Upper lobe of left lung (tissue), 6 donors: ENCODE data around the gene ARPC5. TPM values are rescaled to one million over a fixed set of nuclear protein-coding genes. Genes with fewer than 3 reads are reported as not detected.

Source experiments
- ATAC-seq, 2 donors: fragments of 200-7000 bp; cut with Tn5 transposase; one replicate each; pipeline ENCODE4 v1.9.1; 2022; ENCODE audit warnings: mild to moderate bottlenecking in 2 of 2, moderate library complexity in 2 of 2; ENCODE audit not compliant: low FRiP score in 2 of 2
- DNase-seq, 2 donors: peaks; one replicate each; pipeline ENCODE4 v3.0.0-alpha.2; 2019 to 2020
- H3K27ac ChIP-seq, 4 donors: fragments of 200-600 bp; sonication (generic); one replicate each; pipeline ENCODE4 v1.5.1; 2016 to 2019
- H3K27me3 ChIP-seq, 4 donors: fragments of 200-600 bp; sonication (generic); one replicate each; pipeline ENCODE4 v1.5.1; 2017 to 2019
- H3K36me3 ChIP-seq, 4 donors: fragments of 200-600 bp; sonication (generic); one replicate each; pipeline ENCODE4 v1.5.1; 2016 to 2019
- H3K4me1 ChIP-seq, 4 donors: fragments of 200-600 bp; sonication (generic); one replicate each; pipeline ENCODE4 v1.5.1; 2018 to 2019
- H3K4me3 ChIP-seq, 4 donors: fragments of 200-600 bp; sonication (generic); one replicate each; pipeline ENCODE4 v1.5.1; 2017 to 2019; ENCODE audit warnings: mild to moderate bottlenecking in 2 of 4, moderate library complexity in 1 of 4
- H3K9me3 ChIP-seq, 4 donors: fragments of 200-600 bp; sonication (generic); one replicate each; pipeline ENCODE4 v1.5.1; 2018 to 2019
- CTCF ChIP-seq, 6 experiments: fragments of 450-650 bp in 4 of 6; fragments of 200-600 bp in 2 of 6; sonication (generic) in 2 of 6; IDR thresholded peaks; one replicate each; pipeline ENCODE4 v1.5.1; 2016 to 2019; ENCODE audit warnings: antibody characterized with exemption in 6 of 6
- EP300 ChIP-seq, 4 donors: sonication (generic); formaldehyde crosslinking; IDR thresholded peaks; one replicate each; pipeline ENCODE4 v1.5.1; 2017; ENCODE audit warnings: antibody characterized with exemption in 4 of 4, control low read depth in 2 of 4
- POLR2A ChIP-seq, 4 donors: fragments of 450-650 bp; IDR thresholded peaks; one replicate each; pipeline ENCODE4 v1.5.1; 2016 to 2017; ENCODE audit warnings: antibody characterized with exemption in 4 of 4, mild to moderate bottlenecking in 2 of 4
- POLR2AphosphoS5 ChIP-seq, 2 donors: sonication (generic); formaldehyde crosslinking; IDR thresholded peaks; one replicate each; pipeline ENCODE4 v1.5.1; 2017; ENCODE audit warnings: antibody characterized with exemption in 2 of 2
- WGBS, 2 donors: methylation state at CpG; one replicate each; pipeline ENCODE4 v1.1.5; 2017 to 2018; 5-methylcytosine and 5-hydroxymethylcytosine counted together
- total RNA-seq, 6 donors: library from RNA; depleted of rRNA in 4 of 6; stranded (reverse); fragments of >200 nt in 4 of 6; gene quantifications; one replicate each; pipeline versions ENCODE4 v1.1.0 to v1.2.1, GENCODE V29; 2016 to 2021
- donor health status: DM: no; HTN: no; CAD: no; lungs with moderate emphysema.
- donor health status: DM: no; HTN: yes; CAD: no; lungs with severe emphysema.

Gene ARPC5
- total RNA-seq, 6 donors from 2014 or later: 28.3 to 193 (median 109) TPM

- H3K4me3 ChIP-seq: no peak overlapping the region
- DNase-seq (no peak), ATAC-seq (no peak)
- H3K27ac ChIP-seq: peak overlapping the region in 1 of 4 donors; percentile 9
- H3K27me3 ChIP-seq: no peaks in the 10 kb centered on the region
- peaks cover 13 to 32% (median 13%) of the 10 kb centered on the region in 4 donors for H3K4me1 ChIP-seq
- WGBS, 2 donors: 87 to 89% methylated on average over 4 of the region's 4 CpGs
- H3K36me3 ChIP-seq: no peaks in the 10 kb centered on the region
- no peaks in the 10 kb centered on the region for H3K9me3 ChIP-seq
- no peak for TF ChIP-seq POLR2AphosphoS5 (IDR thresholded peaks at IDR 0.05)
- no peak for TF ChIP-seq EP300 (IDR thresholded peaks at IDR 0.05)
- TF ChIP-seq POLR2A (IDR thresholded peaks at IDR 0.05): no peak
- no peak for TF ChIP-seq CTCF (IDR thresholded peaks at IDR 0.05)
Measured at GRCh38 chr1:183653876-183654451, 18.4 kb upstream of the ARPC5 start.

- Histone ChIP-seq H3K4me3 (no peak overlapping the region), H3K4me1 (peaks cover 13 to 32% (median 13%) of the 10 kb centered on the region in 4 donors), H3K27ac (peak overlapping the region in 3 of 4 donors; percentile 9 to 40 (median 35)), H3K27me3 (no peaks in the 10 kb centered on the region), H3K36me3 (no peaks in the 10 kb centered on the region), H3K9me3 (no peaks in the 10 kb centered on the region)
- TF ChIP-seq CTCF (IDR thresholded peaks at IDR 0.05): no peak
- WGBS, 2 donors: 60 to 80% methylated on average over 3 of the region's 3 CpGs
- ATAC-seq (peak; percentile 30 to 48), DNase-seq (no peak)
Measured at GRCh38 chr1:183653462-183653794, 17.8 kb upstream of the ARPC5 start.

GRCh38 chr1:183652547-183653461 is 17.2 kb upstream of the ARPC5 start, which contains the start of gene APOBEC4:
Gene APOBEC4 (minus strand): TSS chr1:183653316. CDS start chr1:183648781, 4,535 bp downstream.
- peak within 1 kb of the TSS; percentile 2 to 65 (median 52) for H3K27ac ChIP-seq
- peak; percentile 61 to 83 for ATAC-seq
- no peaks in the 10 kb centered on the region for H3K36me3 ChIP-seq
- TF ChIP-seq CTCF (IDR thresholded peaks at IDR 0.05): no peak
- TF ChIP-seq EP300 (IDR thresholded peaks at IDR 0.05): no peak
- peak in 1 of 4 donors; percentile 24 for TF ChIP-seq POLR2A (IDR thresholded peaks at IDR 0.05)
- TF ChIP-seq POLR2AphosphoS5 (IDR thresholded peaks at IDR 0.05): no peak
- no peaks in the 10 kb centered on the region for H3K9me3 ChIP-seq
- peaks cover 13 to 32% (median 13%) of the 10 kb centered on the region in 4 donors for H3K4me1 ChIP-seq
- no peak within 1 kb of the TSS for H3K4me3 ChIP-seq
- no peaks in the 10 kb centered on the region for H3K27me3 ChIP-seq
- 55 to 61% methylated on average over 5 of the region's 5 CpGs for WGBS, 2 donors
- DNase-seq: peak in 1 of 2 donors; percentile 57

GRCh38 chr1:183652107-183652506 is 16.5 kb upstream of the ARPC5 start:
- peaks cover 13 to 32% (median 13%) of the 10 kb centered on the region in 4 donors for H3K4me1 ChIP-seq
- DNase-seq (no peak), ATAC-seq (no peak)
- no peaks in the 10 kb centered on the region for H3K27me3 ChIP-seq
- TF ChIP-seq EP300 (IDR thresholded peaks at IDR 0.05) (no peak), CTCF (IDR thresholded peaks at IDR 0.05) (no peak), POLR2AphosphoS5 (IDR thresholded peaks at IDR 0.05) (no peak), POLR2A (IDR thresholded peaks at IDR 0.05) (no peak)
- H3K36me3 ChIP-seq: no peaks in the 10 kb centered on the region
- H3K27ac ChIP-seq: peak overlapping the region in 3 of 4 donors; percentile 41 to 65 (median 62)
- H3K4me3 ChIP-seq: no peak overlapping the region
- no peaks in the 10 kb centered on the region for H3K9me3 ChIP-seq
- WGBS, 2 donors: 89 to 94% methylated on average over 1 of the region's 1 CpG
